Measurements from ENCODE around the gene UBE2E2.

- TF ChIP-seq MAX (IDR thresholded peaks at IDR 0.05) (no peak), CREB1 (IDR thresholded peaks at IDR 0.05; ENCODE audit: low read depth) (no peak), EGR1 (IDR thresholded peaks at IDR 0.05) (no peak), TAF1 (IDR thresholded peaks at IDR 0.05; ENCODE audit: low read depth) (no peak), EP300 (IDR thresholded peaks at IDR 0.05; ENCODE audit: borderline replicate concordance) (no peak), YY1 (IDR thresholded peaks at IDR 0.05; ENCODE audit: low read depth) (no peak), RAD21 (IDR thresholded peaks at IDR 0.05; ENCODE audit: low read depth) (no peak), REST (IDR thresholded peaks at IDR 0.05; ENCODE audit: low read depth) (no peak), CEBPB (IDR thresholded peaks at IDR 0.05) (no peak)
Measured at GRCh38 chr3:23422517-23422851, 219.4 kb downstream of the UBE2E2 start.

All from Ishikawa (cell line).